ENCODE data around the gene MAL.

DNA sequence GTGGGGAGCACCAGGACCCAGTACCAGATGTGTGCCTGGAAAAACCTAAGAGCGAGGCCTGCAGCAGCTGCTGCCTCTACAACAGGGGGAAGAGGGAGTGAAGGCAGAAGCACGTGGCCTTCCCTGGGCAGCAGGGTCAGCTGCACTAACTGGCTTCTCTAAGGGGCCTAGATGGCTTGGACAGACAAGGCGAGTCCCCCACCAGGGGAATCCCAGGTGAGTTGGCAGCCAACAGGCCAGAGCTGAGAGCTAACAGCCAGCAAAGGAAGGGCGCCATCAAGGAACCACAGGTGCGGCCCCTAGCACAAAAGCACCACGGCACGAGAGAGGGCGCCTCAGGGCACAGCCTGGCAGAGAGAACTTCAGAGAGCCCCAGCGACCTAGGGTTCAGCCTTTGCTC lies 19.8 kb upstream of the MAL start:
- no peak for TF ChIP-seq POLR2A (IDR thresholded peaks at IDR 0.05; ENCODE audit: extremely low read depth, insufficient read length)
- TF ChIP-seq MYC (IDR thresholded peaks at IDR 0.05; ENCODE audit: low read depth, low read length): no peak
- TF ChIP-seq, protein P1, sequence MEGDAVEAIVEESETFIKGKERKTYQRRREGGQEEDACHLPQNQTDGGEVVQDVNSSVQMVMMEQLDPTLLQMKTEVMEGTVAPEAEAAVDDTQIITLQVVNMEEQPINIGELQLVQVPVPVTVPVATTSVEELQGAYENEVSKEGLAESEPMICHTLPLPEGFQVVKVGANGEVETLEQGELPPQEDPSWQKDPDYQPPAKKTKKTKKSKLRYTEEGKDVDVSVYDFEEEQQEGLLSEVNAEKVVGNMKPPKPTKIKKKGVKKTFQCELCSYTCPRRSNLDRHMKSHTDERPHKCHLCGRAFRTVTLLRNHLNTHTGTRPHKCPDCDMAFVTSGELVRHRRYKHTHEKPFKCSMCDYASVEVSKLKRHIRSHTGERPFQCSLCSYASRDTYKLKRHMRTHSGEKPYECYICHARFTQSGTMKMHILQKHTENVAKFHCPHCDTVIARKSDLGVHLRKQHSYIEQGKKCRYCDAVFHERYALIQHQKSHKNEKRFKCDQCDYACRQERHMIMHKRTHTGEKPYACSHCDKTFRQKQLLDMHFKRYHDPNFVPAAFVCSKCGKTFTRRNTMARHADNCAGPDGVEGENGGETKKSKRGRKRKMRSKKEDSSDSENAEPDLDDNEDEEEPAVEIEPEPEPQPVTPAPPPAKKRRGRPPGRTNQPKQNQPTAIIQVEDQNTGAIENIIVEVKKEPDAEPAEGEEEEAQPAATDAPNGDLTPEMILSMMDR (IDR thresholded peaks at IDR 0.05; ENCODE audit: low read depth, low read length): no peak
- TF ChIP-seq, protein P2, sequence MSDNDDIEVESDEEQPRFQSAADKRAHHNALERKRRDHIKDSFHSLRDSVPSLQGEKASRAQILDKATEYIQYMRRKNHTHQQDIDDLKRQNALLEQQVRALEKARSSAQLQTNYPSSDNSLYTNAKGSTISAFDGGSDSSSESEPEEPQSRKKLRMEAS (IDR thresholded peaks at IDR 0.05; ENCODE audit: low read depth, low read length): no peak
